GM19240 (cell line): Measurements from ENCODE around the gene OSBPL7.

Source experiments
- DNase-seq: peaks from one replicate; pipeline ENCODE4 v3.0.0; 2011; ENCODE audit warnings: low spot score; ENCODE audit not compliant: insufficient read length

Gene OSBPL7

DNA sequence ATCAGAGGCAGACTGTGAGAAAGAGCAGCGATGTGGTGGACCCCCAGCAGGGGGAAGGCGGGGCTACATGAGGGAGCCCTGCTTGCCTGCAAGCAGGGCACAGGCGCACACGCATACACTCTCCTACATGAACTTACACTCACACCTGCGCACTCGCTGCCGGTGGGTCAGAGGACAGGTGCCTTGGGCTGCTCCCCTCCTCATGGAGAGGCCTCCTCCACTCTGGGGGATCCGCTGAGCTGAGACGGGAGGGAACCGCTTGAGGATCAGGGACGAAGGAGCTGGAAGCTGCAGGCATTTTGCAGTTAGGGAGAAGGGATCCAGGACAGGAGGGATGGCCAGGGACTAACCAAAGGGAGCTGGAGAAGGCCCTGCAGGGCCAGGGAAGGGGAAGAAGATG lies 14.2 kb downstream of the OSBPL7 start:
- DNase-seq = no peak

DNA sequence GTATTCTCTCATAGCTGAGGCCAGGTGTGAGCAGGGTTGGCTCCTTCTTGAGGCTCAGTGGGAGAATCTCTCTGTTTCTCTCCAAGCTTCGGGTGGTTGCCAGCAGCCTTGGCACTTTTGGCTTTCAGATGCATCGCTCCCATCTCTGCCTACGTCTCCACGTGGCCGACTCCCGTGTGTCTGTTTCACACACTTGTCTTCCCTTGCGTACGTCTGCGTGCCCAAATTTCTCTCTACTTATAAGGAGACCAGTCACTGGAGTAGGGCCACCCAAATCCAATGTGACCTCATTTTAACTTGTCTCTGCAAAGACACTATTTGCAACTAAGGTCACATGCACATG lies 14.7 kb downstream of the OSBPL7 start:
- no peak for DNase-seq

DNA sequence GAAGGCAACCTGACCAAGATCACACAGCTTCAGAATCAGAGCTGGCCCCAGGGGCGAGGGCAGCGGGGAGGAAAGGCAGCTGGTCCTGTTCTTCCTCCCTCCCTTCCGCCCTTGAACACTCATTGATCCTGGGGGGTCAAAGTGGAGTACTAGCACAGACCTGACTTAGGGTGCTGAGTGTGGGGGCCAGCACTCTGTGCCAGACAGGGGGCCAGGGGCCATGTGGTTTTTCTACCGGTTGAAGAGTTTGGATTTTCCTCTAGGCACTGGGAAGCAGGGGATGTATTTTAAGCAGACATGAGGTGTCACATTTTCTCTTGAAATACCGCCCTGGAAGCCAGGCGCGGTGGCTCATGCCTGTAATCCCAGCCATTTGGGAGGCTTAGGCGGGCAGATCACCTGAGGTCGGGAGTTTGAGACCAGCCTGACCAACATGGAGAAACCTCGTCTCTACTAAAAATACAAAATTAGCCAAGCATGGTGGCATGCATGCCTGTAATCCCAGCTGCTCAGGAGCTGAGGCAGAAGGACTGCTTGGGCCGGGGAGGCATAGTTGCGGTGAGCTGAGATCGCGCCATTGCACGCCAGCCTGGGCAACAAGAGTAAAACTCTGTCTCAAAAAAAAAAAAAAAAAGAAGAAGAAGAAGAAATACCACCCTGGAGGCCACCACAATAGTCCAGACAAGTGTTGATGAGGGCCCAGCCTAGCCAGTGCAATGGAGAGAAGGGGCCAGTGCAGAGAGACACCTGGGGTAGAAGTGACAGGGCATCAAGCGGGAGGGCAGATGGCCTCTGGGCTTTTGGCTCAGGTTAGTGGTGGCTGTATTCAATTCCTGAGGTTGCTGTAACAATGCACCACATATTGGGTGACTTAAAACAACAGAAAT lies 15.3 kb downstream of the OSBPL7 start:
- DNase-seq = no peak

DNA sequence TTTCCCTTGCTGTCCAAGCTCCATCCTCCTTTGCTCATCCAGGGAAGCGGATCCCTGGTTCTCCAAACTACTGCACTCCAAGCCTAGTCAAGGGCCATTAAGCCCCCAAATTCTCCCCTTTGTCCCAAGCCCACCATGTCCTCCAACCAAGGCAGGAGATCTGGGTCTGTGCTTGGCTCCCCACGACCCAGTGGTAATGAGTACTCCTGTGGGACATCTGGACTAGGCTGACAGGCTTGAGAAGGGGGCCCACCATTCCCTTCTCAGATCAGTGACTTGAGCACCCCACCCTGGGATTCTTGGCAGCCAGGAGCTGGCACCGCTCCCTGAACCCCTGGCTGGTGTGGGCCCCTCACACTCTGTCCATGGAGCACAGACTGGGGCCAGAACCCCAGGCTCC lies 17.1 kb downstream of the OSBPL7 start:
- DNase-seq = no peak

DNA sequence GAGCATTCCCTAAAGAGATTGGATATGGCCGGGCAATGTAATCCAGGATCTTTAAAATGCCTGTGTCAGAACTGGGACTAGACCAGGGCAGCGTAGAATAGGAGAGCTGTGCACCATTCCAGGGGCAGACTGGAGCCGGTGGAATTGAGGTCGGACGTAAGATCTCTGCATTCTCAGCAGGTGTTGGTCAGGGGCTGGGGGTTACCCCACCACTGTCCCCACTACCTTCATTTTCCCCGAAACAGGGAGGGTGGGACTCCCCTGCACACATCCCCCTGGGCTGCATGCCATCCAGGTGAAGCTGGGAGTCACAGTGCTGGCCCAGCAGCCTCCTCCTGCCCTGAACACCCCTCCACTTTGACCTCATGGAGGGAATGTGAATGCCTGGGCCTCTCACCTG lies 17.8 kb downstream of the OSBPL7 start:
- DNase-seq = no peak

DNA sequence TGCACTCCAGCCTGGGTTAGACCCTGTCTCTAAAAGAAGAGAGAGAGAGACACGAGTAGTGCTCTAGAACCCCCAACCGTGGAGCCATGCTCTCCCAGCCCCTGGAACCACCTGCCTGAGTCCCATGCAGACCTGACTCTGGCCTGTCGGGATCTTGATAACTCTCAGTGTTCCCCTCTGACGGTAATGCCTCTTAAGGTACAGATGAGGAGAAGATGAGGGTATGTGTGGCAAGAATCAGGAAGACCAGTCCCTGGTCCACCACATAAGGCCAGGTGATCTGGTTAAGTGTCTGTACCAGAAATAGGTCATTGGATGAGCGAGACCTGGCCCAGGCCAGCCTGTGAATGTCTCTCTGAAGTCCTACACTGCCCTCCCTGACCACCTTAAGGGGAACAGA lies 18.4 kb downstream of the OSBPL7 start:
- DNase-seq = no peak

DNA sequence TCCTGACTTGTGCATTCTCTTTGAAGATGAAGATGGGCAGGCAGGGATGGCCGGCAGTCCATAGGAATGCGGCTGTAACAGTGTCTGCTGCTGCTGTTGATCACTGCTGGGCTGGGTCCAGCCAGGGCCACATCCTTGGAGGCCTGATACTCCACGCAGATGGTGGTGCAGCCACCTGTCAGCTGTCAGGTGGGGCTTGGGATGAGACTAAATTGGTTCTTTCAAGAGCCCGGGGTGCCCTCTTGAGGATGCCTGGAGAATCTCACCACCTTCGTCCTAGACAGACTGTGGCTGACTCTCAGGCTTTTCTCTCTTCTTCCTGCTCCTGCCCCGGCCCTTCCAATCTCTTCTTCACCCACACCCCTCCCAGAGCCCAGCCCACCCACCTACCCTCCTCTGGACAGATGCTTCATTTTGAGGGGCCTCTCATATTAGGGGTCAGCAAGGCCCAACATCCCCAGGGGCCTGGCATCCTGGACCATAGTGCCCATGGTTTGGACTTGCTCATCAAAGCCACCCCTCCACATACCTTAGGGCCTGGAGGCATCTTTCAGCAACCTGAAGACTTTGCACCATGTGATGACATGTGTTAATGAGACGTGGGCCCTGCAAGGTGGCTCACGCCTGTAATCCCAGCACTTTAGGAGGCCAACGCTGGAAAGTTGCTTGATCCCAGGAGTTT lies 19.1 kb downstream of the OSBPL7 start:
- peak; percentile 82 for DNase-seq

DNA sequence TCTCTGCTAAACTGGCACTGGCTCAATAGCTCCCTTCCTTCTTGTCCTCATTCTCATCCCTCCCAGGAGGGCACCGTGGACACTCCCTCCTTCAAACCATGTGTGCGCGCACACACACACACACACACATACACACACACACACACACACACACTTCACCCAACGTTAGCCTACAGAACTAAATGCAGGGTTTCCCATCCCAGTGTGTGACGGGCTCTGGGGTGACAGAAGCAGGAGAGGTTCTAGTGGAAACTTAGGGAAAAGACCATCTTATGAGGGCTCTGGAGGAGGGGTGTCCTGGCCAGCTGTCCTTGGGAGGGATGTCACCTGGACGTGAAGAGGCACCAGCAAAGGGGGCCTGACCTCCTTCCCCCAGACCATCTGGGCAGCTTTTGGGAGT lies 19.7 kb downstream of the OSBPL7 start:
- no peak for DNase-seq

DNA sequence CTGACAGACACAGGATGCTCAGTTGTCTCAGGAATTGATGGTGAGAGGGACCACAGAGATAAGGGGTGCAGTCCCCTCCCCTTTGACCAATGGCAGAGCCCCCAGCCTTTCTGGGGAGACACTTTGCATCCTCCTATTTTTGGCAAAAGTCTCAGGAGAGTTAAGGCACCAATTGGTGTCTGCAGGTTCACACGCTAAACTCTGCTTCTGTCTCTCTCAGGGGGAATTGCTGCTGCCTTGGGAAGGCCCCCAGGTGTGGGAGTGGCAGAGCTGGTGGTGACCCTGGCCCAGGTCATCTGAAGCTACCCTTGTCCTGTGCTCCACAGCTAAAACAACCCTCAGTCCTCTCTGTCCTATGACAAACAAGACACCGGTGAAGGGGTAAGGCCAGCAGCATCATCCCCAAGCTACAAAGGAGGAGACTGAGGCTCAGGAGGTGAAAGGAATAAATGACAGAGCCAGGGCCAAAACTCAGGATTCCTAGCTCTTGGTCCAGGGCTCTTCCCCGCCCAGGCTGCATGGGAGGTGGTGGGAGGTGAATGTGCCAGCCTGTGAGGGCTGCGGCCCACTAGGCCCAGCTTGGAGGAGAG lies 20.3 kb downstream of the OSBPL7 start:
- DNase-seq = no peak

DNA sequence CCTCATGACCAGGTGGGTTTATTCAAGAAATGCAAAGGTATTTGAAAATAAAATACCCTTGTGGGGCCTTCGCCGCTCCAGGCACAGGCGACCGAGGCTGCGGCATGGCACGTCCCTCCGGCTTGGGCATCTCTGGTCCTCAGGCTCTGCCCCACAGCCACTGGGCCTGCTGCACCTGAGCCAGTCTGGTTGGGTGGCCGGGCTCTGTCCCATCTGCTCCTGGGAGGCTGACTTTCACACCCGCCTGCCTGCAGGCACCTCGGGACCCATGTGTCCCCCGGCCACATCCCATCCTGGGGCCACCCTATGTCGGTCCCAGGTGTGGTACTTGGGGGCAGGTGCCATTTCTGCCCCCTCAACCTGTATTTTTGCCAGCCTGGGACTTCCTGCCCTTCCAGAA lies 20.9 kb downstream of the OSBPL7 start:
- DNase-seq = no peak

DNA sequence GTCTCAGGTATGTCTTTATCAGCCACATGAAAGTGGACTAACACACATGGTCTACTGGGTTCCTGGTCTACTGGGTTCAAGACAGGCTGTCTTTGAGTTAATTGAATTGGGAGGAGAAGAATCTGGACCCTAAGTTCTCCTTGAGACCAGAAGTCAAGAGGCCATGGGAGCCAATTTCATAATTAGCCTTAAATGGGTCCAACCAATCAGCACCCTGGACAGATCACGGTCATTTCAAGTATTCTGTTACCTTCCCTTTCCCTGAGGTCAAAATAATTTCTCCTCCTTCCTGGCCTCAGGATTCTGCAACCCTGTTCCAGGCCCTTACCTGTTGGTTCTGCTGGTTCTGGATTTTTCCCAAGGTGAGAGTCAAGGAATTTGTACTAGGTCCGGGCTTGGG lies 23.8 kb downstream of the OSBPL7 start:
- no peak for DNase-seq

DNA sequence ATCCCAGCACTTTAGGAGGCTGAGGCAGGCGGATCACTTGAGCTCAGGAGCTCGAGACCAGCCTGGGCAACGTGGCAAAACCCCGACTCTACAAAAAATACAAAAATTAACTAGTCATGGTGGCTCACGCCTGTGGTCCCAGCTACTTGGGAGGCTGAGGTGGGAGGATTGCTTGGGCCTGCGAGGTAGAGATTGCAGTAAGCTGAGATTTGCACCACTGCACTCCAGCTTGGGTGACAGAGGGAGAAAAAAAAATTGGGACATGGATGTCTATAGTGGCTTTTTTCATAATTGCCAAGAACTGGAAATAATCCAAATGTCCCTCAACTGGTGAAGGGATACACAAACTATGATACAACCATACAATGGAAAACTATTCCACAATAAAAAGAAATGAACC lies 28.6 kb downstream of the OSBPL7 start:
- DNase-seq = no peak

DNA sequence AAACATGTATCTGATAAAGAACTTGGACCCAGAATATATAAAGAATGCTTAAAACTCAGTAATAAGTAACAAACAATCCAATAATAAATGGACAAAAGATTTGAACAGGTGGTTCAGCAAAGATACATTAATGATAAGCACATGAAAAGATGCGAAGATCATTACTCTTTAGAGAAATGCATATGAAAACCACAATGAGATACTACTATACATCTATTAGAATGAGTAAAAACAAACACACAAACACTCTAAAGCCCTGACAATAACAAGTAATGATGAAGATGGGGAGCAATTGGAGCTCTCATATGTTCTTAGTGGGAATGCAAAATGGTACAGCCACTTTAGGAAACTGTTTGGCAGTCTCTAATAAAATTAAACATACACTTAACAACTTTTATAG lies 29.1 kb downstream of the OSBPL7 start:
- no peak for DNase-seq

DNA sequence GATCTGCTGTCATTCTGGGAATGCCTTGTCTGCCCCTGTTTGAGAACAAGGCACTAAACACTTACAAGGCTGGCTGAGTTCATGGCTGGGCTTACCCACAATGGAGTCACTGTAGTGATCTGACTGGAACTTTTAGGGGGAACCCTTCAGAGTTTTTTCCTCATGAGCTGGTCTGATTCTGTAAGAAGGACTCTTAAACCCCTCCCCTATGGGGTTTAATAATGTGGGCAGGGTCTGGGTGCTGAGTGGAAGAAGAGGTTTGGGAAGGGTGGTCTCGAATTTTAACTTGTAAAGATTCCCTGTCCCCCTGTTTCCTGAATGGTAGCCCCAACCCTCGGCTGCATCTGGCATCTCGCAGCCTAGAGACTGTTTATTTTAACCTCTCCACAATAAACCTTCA lies 30.6 kb downstream of the OSBPL7 start:
- no peak for DNase-seq

DNA sequence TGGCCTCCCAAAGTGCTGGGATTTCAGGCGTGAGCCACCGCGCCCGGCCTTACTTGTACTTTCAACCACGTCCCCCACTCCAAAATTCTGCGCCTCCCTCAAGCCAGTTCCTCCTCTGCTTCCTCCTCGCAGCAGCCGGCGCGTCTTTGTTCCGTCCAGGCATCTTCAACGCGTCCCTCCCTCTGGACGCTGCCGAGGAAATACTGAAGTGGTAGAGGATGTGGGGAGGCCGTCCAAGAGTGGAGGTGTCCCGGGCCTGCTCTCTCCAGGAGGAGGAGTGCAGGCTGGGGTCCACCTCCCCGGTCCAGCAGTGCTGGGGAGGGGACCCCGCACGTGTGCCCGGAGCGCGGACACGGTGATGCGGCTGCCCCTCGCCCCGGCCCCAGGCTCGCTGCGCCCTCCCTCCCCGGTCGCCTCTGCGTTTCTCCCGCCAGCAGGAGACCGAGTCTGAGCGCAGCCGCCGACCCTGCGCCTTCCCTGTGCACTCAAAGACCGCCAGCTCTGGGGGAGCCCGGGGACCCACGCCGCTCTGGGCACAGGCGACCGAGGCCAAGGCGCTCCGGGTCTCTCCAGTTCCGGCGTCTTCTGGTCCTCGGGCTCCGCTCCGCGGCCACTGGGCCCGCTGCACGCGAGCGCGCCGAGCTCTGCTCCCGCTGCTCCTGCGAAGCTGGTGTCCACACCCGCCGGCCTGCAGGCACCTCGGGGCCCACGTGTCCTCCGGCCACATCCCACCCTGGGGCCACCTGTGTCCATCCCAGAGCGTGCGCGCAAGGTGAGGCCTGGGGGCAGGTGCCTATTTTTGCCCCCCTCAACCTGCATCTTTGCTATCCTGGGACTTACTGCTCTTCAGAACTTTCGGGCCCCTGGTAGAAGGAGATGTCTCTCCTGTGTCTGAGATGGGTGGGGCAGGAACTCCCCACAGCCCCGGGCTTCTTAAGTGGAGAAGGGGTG lies 31.7 kb downstream of the OSBPL7 start:
- DNase-seq = peak; percentile 38

DNA sequence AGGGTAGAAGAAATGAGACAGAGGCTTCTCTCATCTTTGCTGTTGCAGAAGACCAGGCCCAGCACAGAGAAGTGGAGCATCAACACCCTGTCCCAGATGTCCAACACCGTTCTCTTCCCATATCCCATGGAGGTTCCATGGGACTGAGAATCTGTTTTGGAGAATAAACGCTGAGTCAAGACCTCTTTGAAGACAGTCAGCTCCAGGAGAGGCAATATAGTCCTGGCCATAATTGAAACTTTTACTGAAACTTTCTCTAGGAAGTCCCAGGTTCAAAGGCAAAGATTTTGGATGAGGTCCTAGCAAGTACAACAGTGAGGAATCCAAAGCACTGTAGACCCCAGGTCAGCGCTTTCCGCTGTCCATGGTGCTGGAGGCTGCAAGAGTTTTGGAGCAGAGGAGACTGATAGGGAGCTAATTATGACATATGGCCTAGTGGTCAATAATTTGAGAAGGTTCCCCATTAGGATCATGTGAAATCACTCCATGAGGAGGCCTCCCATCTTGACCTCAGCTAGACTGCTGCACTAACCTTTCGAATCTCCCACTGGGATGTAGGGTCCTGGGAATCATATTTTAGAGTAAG lies 36.0 kb downstream of the OSBPL7 start:
- DNase-seq = no peak

DNA sequence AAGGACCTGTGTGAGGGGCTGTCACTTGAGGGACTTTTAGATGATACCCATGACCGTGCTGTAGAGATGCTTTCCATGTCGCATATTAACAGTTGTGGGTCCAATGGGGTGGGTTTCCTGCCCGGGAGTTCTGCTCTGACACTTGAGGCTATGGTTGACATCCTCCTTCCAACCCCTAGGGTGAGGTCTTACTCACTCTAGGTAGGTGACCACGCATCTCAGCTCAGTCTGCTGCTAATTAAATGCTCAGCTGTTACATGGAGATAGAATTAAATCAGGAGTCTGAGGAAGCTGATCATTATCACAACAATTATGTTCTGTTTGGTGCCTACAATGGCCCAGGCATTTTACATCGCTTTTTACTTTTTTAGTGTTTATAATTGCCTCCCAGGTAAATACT lies 40.2 kb downstream of the OSBPL7 start:
- no peak for DNase-seq

DNA sequence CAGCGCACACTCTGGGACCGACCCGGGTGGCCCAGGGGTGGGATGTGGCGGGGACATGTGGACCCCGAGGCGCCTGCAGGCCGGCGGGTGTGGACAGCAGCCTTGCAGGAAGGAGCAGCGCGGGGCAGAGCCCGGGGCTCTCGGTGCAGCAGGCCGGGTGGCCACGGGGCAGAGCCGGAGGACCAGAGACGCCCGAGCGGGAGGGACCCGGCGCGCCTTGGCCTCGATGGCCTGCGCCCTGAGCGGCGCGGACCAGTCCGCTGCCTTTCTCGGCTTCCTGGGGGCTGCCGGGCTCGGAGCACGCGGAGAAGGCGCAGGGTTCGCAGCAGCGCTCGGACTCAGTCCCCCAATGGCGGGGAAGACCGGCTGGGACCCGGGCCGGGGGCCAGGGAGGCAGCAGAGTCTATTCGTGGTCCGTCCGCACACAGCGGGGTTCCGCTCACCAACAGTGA lies 43.4 kb downstream of the OSBPL7 start:
- no peak for DNase-seq

DNA sequence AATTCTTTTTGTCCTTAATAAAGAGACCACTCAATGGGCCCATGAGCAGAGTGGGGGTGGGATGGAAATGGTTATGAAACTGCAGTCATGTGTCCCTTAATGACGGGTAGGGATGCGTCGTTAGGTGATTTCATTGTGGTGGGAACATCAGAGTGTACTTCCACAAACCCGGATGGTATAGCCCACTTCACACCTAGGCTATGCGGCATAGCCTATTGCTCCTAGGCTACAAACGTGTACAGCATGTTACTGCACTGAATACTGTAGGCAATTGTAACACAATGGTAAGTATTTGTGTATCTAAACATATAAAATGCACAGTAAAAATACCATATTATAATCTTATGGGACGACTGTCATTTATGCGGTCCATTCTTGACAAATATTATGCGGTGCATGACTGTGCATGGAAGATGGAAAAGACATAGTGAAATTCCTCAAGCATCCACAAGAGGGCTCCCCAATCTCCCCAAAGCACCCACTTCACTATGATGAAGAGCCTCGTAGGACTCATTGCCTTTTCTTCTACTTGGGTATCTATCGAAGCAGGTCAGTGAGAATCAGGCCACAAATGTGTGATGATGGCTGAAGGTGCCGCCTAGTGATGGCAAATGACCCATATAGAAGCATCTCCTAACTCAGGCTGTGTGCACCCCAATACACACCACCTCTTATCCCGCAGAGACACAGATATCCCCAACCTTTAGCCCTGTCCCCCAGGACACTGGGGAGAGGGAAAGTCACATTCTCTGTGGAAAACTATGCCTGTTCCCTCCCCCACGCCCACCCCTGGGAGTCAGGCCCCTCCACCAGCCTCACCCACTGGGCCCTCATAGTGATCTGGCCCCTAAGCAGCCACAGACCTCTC lies 45.0 kb downstream of the OSBPL7 start:
- peak; percentile 39 for DNase-seq

DNA sequence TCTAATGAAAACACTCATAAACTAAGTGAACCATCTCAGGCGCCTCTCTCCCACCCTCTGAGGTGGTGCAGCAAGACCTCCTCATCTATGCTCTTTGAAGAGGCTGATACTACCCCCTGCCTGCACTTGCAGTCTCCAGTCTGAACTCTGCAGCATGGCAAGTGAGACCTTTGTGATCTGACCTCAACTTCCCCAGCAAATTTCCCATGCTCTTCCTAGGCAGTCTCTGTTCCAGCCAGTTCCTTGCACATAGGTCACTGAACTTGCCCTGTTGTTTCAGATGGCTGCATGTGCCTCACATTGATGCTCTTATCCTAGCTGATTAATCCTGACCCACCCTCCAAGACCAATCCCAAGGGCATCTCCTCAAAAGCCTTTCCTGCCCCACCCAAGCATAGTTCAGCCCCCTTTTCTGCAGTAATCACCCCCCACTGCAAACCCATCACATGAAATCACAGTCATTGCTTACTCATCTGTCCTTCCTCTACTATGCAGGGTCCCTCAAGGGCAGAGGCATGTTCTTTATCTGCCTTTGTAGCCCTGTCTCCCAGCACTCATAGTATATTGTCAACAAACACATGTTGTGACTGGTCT lies 46.5 kb downstream of the OSBPL7 start:
- DNase-seq = no peak
